ENCODE data around the gene KIF1B. TPM values are rescaled to one million over a fixed set of nuclear protein-coding genes. Genes with fewer than 3 reads are reported as not detected.

KIF1B gene
- total RNA-seq, 4 donors from 2014 or later, result 63.1 to 83.8 (median 71.2) TPM

Small RNA genes within 50 kb of the gene (small RNA-seq; reads per million reads assigned to genes)
- gene MIR1273D (0 reads per million in 4 donors), gene RNU6-37P (0 reads per million in 4 donors), gene RNU6-828P (0 reads per million in 4 donors)

Other genes with a start within 250 kb of the KIF1B start
- gene RBP7, start 213.3 kb upstream of the KIF1B start, total RNA-seq, result 10 to 100 TPM in 3 of 4 donors, 1 to 10 TPM in 1; 4.5 to 35.6 (median 17.8) TPM
- gene UBE4B, start 177.6 kb upstream of the KIF1B start, total RNA-seq, result 100 to 1,000 TPM in 1 of 4 donors, 10 to 100 TPM in 3; 56.9 to 120 (median 83.2) TPM
- gene PGD, start 188.5 kb downstream of the KIF1B start, total RNA-seq, result 100 to 1,000 TPM in 1 of 4 donors, 10 to 100 TPM in 3; 22.9 to 109 (median 44.2) TPM
- 1 to 10 TPM; 2.1 to 7.2 (median 4.8) TPM for gene CENPS, start 219.9 kb downstream of the KIF1B start, total RNA-seq
- not detected for gene CORT, start 239.5 kb downstream of the KIF1B start, total RNA-seq

Data from gastroesophageal sphincter (tissue), 4 donors.